Testis (tissue), 5 donors: Measurements from ENCODE around the gene AGXT. TPM values are rescaled to one million over a fixed set of nuclear protein-coding genes. Genes with fewer than 3 reads are reported as not detected.

Source experiments
- DNase-seq: peaks from one replicate; pipeline ENCODE4 v3.0.0-alpha.2; 2019
- H3K27ac ChIP-seq, 2 donors: fragments of 200-600 bp; sonication (generic); one replicate each; pipeline ENCODE4 v1.5.1; 2019
- H3K27me3 ChIP-seq: fragments of 200-600 bp; sonication (generic); one replicate; pipeline ENCODE4 v1.5.1; 2019
- H3K36me3 ChIP-seq: fragments of 200-600 bp; sonication (generic); one replicate; pipeline ENCODE4 v1.5.1; 2017; ENCODE audit warnings: low read depth; ENCODE audit errors: missing control alignments
- H3K4me1 ChIP-seq: fragments of 200-600 bp; sonication (generic); one replicate; pipeline ENCODE4 v1.5.1; 2019
- H3K4me3 ChIP-seq, 2 donors: fragments of 200-600 bp; sonication (generic); one replicate each; pipeline ENCODE4 v1.5.1; 2017 to 2019
- H3K9me3 ChIP-seq: fragments of 200-600 bp; sonication (generic); one replicate; pipeline ENCODE4 v1.5.1; 2017
- POLR2A ChIP-seq: fragments of 450-650 bp; IDR thresholded peaks from one replicate; pipeline ENCODE4 v1.6.1; 2017; ENCODE audit warnings: antibody characterized with exemption, mild to moderate bottlenecking, moderate library complexity
- WGBS, 2 donors: methylation state at CpG; one replicate each; pipeline ENCODE4 v1.1.5; 2018; 5-methylcytosine and 5-hydroxymethylcytosine counted together
- intact Hi-C: fragments of 100-400 bp; cut with DNase I; formaldehyde crosslinking; loops from one replicate; pipeline ENCODE4 v1.15.1; 2023; ENCODE audit warnings: low total_unique reads
- long read RNA-seq, 2 donors: transcript quantifications; one replicate each; lab custom pipeline, GENCODE V29; 2026
- polyA plus RNA-seq: library from polyadenylated mRNA; stranded (reverse); fragments of 350-450 nt; fragmentation: Illumina TruSeq; extraction: RNeasy Lipid Tissue Mini Kit (QIAGEN cat#74804); gene quantifications from one replicate; pipeline ENCODE4 v1.2.3, GENCODE V29; 2014; ENCODE audit warnings: low read depth, low replicate concordance; ENCODE audit not compliant: insufficient read depth
- total RNA-seq, 2 donors: library from RNA; depleted of rRNA; stranded (reverse); fragments of >200 nt; gene quantifications; one replicate each; pipeline ENCODE4 v1.2.3, GENCODE V29; 2016
- TF ChIP-seq, protein P1 (sequence below), 3 experiments: fragments of 450-650 bp in 2 of 3; fragments of 200-600 bp in 1 of 3; sonication (generic) in 1 of 3; IDR thresholded peaks; one replicate each; pipeline ENCODE4 v1.5.1; 2016 to 2019; ENCODE audit warnings: antibody characterized with exemption in 3 of 3, mild to moderate bottlenecking in 2 of 3, moderate library complexity in 1 of 3

The AGXT gene
- total RNA-seq, result under 1 TPM in 1 of 2 donors, not detected in 1; 0.24 TPM
- polyA plus RNA-seq, result 0.51 TPM
- long read RNA-seq, donor 1, partial matches to known transcripts, result 0 of 1 reads
- long read RNA-seq, donor 1, other reads (novel, unspliced or antisense), result 0 of 1 reads
- long read RNA-seq, donor 2, result 0 reads

DNA sequence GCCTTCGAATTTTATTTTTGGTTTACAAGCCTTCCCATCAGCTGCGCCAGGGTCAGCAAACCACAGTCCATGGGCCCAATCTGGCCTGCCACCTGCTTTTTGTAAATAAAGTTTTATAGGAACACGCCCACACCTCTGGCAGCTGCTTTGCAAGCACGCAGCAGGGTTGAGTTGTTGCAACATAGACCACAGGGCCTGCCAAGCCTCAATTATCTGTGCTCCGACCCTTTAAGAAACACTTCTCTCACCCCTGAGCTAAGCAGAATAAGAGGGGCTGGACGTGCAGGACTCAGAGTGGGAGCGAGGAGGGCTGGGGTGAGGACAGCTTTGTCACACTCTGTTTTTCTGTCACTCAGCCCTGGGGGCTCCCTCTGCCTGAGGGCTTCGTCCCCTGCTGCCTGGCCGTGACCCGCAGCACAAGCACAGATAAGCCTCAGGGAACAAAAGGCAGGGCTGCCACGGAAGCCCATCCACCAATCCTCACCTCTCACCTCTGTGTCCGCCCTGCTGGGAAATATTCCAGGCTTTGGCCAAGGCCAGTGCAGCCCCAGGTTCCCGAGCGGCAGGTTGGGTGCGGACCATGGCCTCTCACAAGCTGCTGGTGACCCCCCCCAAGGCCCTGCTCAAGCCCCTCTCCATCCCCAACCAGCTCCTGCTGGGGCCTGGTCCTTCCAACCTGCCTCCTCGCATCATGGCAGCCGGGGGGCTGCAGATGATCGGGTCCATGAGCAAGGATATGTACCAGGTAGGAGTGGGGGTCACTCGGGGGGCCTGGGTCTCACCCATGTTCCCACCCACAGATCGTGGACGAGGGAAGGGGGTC, at the start of gene AGXT:
TSS of gene AGXT (plus strand) at position 539 of the 823 bp plus-strand sequence. CDS start at position 581, 42 bp downstream.
- no peaks in the 10 kb centered on the region for H3K27me3 ChIP-seq
- no peaks in the 10 kb centered on the region for H3K36me3 ChIP-seq
- no peak within 1 kb of the TSS for H3K27ac ChIP-seq
- TF ChIP-seq POLR2A, result no peak
- TF ChIP-seq, protein P1, sequence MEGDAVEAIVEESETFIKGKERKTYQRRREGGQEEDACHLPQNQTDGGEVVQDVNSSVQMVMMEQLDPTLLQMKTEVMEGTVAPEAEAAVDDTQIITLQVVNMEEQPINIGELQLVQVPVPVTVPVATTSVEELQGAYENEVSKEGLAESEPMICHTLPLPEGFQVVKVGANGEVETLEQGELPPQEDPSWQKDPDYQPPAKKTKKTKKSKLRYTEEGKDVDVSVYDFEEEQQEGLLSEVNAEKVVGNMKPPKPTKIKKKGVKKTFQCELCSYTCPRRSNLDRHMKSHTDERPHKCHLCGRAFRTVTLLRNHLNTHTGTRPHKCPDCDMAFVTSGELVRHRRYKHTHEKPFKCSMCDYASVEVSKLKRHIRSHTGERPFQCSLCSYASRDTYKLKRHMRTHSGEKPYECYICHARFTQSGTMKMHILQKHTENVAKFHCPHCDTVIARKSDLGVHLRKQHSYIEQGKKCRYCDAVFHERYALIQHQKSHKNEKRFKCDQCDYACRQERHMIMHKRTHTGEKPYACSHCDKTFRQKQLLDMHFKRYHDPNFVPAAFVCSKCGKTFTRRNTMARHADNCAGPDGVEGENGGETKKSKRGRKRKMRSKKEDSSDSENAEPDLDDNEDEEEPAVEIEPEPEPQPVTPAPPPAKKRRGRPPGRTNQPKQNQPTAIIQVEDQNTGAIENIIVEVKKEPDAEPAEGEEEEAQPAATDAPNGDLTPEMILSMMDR (IDR thresholded peaks at IDR 0.05), result no peak
- no peaks in the 10 kb centered on the region for H3K9me3 ChIP-seq
- H3K4me1 ChIP-seq, result peaks cover 7% of the 10 kb centered on the region
- WGBS, 2 donors, result 81 to 90% methylated on average over 14 to 20 of the region's 21 CpGs
- H3K4me3 ChIP-seq, result no peak within 1 kb of the TSS
- intact Hi-C loops, result no loop called here
- no peak for DNase-seq

DNA sequence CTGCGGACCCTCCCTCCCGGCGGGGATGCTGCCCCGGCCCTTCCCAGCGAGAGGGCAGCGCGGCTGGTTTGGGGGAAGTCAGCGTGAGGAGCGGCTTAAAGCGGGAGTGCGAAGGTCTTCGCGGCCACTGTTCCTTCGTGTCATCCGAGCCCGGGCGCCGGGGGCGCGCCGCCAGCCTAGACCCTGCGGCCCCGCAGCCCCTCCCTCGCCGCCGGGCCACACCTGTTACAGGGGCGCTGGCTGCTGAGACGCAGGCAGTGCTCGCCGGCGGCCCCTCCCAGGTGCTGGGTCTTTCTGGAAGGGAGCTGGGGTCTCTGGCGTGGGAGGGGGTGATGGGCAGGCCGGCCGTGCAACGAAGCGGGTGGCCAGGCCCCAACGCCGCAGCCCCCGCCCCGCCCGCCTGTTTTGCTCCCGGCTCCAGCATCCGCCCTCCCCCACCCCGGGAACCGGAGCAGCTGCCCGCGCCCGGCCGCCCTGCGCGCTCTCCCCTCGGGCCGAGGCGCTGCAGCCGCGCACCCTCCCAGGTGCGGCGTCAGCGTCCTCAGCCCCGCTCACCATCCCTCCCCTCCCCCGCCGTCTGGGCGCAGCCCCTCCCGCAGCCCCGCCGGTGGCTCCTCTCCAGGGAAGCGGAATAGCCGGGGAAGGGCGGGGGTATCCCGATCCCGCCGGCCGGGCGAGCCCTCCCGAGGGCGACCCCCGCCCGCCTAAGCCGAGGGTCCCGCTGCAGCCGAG, 49.3 kb upstream of the AGXT start:
- no peak for DNase-seq
- H3K27me3 ChIP-seq, result no peaks in the 10 kb centered on the region
- peak overlapping the region; percentile 9 to 48 for H3K4me3 ChIP-seq
- intact Hi-C loops, result no loop called here
- H3K9me3 ChIP-seq, result no peaks in the 10 kb centered on the region
- peaks cover 11% of the 10 kb centered on the region for H3K4me1 ChIP-seq
- 0 to 1% methylated on average over 11 to 76 of the region's 81 CpGs for WGBS, 2 donors
- TF ChIP-seq, protein P1 (IDR thresholded peaks at IDR 0.05), result no peak
- TF ChIP-seq POLR2A, result no peak
- no peak overlapping the region for H3K27ac ChIP-seq
- H3K36me3 ChIP-seq, result no peaks in the 10 kb centered on the region

DNA sequence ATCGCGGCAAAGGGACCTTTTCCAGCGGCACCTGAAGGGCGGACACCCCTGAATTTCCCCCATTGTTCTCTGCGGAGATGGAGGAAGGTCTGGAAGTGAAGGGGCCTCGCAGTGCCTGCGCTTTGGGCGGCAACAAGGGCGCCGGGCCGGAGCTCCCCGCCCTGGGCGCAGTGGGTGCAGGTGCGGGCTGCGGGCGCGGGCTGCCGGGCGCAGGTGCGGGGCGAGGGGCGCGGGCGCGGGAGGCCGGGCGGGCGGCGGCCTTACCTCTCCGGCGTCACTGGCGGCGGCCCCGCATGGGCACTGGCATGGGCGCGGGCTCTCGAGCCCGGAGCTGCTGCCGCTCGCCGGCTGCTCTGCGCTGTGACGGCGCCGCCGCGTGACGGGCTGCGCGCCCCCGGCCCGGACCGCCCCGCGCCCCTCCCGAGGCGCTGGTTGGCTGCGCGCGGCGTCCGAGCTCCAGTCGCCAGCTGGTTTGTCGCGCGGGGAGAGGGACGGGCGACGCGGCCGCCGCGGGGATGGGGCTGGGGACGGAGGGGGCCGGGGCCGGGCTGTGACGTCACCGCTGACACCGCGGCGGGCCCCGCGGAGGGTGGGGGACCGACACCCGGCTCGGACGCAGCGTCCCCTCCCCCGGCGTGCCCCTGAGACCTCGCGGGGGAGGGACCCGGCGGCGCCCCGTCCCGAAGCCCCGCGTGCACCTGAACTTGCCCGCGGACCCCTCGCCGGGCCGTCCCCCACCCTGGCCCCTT, 48.6 kb upstream of the AGXT start, which contains the start of gene KIF1A:
TSS of gene KIF1A (minus strand) at position 362 of the 749 bp plus-strand sequence. CDS start 22,467 bp downstream, outside the sequence.
- Histone ChIP-seq H3K27me3 (no peaks in the 10 kb centered on the region), H3K4me3 (peak within 1 kb of the TSS; percentile 9 to 48), H3K36me3 (no peaks in the 10 kb centered on the region), H3K4me1 (peaks cover 11% of the 10 kb centered on the region), H3K9me3 (no peaks in the 10 kb centered on the region), H3K27ac (no peak within 1 kb of the TSS)
- intact Hi-C loops, result no loop called here
- WGBS, 2 donors, result 1% methylated on average over 22 of the region's 104 CpGs; no CpG with 5 or more reads in 1 of the 2 donors
- TF ChIP-seq, protein P1 (IDR thresholded peaks at IDR 0.05), result no peak
- TF ChIP-seq POLR2A, result no peak
- no peak for DNase-seq

DNA sequence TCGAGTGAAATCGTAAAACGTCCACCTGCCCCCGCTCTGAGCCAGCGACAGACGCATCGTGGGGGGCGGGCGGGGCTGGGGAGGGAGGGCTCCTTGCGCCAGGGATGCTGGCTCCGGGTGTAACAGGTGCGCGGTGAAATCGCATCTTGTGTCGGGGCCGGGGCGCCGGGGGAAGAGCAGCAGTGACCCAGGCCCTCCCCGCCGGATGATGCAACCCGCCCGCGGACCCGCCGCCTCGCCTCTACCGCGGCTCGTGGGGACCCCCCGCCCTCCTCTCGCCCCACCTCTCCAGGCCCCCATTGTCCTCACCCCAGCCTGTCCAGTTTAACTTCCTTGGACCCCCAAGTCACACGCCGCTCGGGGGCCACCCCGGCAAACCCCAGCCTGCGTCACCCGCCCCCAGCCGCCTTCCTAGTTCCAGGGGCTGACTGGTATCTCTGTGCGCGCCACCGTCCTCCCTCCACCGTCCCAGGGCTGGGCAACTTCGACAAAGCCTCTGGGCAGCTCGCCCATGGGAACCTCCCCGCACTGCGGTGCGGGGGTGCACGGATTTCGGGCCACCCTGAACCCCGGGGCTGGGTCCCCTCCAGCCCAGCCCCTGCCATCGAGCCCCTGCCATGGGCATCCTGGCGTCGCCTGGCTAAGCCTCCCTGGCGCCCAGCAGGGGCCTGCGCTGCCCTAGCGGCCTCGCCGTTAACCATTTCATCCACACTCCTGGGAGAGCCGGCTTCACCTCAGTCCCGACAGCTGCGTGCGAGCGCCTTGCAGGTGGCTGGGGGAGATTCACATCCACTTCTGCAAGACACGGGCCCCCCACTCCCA, 47.8 kb upstream of the AGXT start:
- Histone ChIP-seq H3K27me3 (no peaks in the 10 kb centered on the region), H3K9me3 (no peaks in the 10 kb centered on the region), H3K27ac (no peak overlapping the region), H3K4me1 (peaks cover 11% of the 10 kb centered on the region), H3K4me3 (peak overlapping the region; percentile 4 to 29), H3K36me3 (no peaks in the 10 kb centered on the region)
- WGBS, 2 donors, result 0 to 7% methylated on average over 19 to 56 of the region's 64 CpGs
- intact Hi-C loops, result no loop called here
- peak; percentile 15 for DNase-seq
- TF ChIP-seq, protein P1 (IDR thresholded peaks at IDR 0.05), result no peak
- no peak for TF ChIP-seq POLR2A
